ENCODE results near the gene CADM3. TPM values are rescaled to one million over a fixed set of nuclear protein-coding genes. Genes with fewer than 3 reads are reported as not detected.
A peak's percentile ranks its signal among the peaks of the same experiment; 100 is the strongest.

The CADM3 gene
- not detected for polyA plus RNA-seq (ENCODE audit: low read depth in 6 of 6)

DNA sequence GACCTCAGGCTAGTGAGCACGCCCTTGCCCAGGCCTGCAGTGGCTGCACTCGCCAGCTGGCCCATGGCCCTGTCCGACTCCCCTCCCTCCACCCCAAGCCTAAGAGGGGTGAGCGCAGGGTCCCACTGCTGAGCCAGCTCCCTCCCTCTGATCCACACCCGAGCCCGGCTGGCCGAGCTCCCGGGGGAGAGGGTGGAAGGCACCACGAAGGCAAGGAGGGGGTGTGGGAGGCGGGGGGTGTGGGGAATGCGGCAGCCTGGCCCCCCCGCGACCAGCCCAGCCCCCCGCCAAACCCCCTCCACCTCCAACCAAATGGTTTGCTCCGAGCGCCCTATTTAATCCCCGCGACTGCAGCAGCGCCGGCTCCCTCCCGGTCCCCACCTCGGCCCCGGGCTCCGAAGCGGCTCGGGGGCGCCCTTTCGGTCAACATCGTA, at the start of gene CADM3:
Gene CADM3, plus strand, starts transcription at position 362 of the 434 bp plus-strand sequence. CDS start 151 bp downstream, outside the sequence.
- ATAC-seq (ENCODE audit: low read depth in 2 of 2) (no peak), DNase-seq (no peak)
- Mint-ChIP-seq H3K4me1 (peaks cover 15 to 23% (median 20%) of the 10 kb centered on the region in 3 donors), H3K36me3 (peaks cover 6 to 31% of the 10 kb centered on the region in 2 donors), H3K4me3 (peak within 1 kb of the TSS; percentile 44 to 90 (median 76)), H3K9me3 (peaks cover 0 to 2% (median 0%) of the 10 kb centered on the region in 7 donors), H3K27ac (peak within 1 kb of the TSS in 1 of 6 donors; percentile 29), H3K27me3 (peaks cover 44 to 78% (median 73%) of the 10 kb centered on the region in 3 donors)

- Mint-ChIP-seq H3K4me3 (no peak overlapping the region), H3K27ac (no peak overlapping the region), H3K9me3 (peaks cover 0 to 3% (median 0%) of the 10 kb centered on the region in 7 donors), H3K4me1 (no peaks in the 10 kb centered on the region), H3K36me3 (peaks cover 0 to 7% of the 10 kb centered on the region in 2 donors), H3K27me3 (peaks cover 0 to 13% (median 0%) of the 10 kb centered on the region in 3 donors)
- no peak for DNase-seq
- ATAC-seq (ENCODE audit: low read depth in 2 of 2) = no peak
Measured at GRCh38 chr1:159122005-159122621, 49.3 kb upstream of the CADM3 start.

DNA sequence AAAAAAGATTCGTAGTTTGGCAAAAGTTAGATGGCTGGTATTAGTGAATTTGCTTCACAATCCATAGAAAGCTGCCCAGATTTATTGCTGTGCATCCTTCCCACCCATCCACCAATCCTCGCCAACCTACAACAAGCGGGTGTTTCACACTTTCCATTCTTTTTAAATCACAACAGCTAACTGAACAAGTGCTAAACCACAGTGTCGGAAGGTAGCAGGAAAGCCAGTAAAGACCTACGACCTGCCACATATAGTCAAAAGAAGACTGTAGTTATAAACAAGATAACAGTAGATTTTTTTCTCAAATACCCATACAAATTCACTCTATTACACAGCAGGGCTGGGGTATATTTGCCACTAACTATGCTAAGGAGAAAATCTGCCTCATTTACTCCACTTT, 47.8 kb upstream of the CADM3 start:
- no peaks in the 10 kb centered on the region for H3K4me1 Mint-ChIP-seq
- ATAC-seq (ENCODE audit: low read depth in 2 of 2) (no peak), DNase-seq (no peak)
- peaks cover 0 to 3% (median 0%) of the 10 kb centered on the region in 7 donors for H3K9me3 Mint-ChIP-seq
- peaks cover 0 to 7% of the 10 kb centered on the region in 2 donors for H3K36me3 Mint-ChIP-seq
- peaks cover 0 to 13% (median 0%) of the 10 kb centered on the region in 3 donors for H3K27me3 Mint-ChIP-seq
- H3K4me3 Mint-ChIP-seq = no peak overlapping the region
- H3K27ac Mint-ChIP-seq = no peak overlapping the region

DNA sequence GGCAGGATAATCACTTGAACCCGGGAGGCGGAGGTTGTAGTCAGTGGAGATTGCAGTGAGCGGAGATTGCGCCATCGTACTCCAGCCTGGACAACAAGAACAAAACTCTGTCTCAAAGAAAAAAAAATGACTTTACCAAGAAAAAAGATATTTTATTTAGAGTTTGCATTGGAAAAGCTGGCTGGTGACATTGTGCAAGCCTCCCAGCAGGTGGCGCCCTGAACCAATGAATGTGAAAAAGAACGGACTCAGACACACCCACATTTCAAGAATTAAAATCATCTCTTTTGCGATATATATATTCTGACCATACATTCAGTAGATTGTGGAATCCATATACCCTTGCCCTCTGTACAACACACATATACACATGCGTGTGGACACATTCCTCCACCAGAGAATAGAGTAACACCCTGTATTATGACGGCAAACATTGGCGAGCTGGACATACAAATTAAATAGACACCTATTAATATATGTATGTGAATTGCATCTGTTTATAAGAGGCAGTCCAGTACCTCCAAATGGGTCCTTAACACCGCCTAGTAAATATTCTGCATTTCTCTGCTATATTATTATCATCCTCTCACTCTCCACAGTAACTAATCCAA, 39.0 kb upstream of the CADM3 start:
- H3K4me3 Mint-ChIP-seq = no peak overlapping the region
- peak; percentile 43 for DNase-seq
- H3K27me3 Mint-ChIP-seq = peaks cover 0 to 5% (median 0%) of the 10 kb centered on the region in 3 donors
- ATAC-seq (ENCODE audit: low read depth in 2 of 2) = peak in 1 of 2 donors; percentile 36
- H3K9me3 Mint-ChIP-seq = no peaks in the 10 kb centered on the region
- H3K27ac Mint-ChIP-seq = no peak overlapping the region
- H3K36me3 Mint-ChIP-seq = no peaks in the 10 kb centered on the region
- no peaks in the 10 kb centered on the region for H3K4me1 Mint-ChIP-seq

DNA sequence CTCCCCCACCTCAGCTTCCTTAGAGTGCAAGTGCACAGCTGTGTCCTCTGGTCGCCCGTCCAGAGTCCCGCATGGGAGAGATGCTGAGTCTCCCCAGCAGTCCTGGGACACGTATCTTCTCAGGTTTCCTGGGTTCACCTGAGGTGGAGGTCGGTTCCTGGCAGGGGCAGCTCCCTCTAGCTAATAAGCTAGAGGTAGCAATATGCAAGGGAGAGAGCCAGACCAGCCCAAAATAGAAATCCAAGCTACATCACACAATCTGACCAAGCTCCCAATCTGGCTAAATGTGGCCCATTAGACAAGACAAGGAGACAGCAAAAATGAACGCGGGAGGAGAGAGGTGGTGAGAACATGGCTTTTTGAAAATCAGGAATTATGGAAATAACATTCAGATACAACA, 30.9 kb upstream of the CADM3 start:
- H3K27me3 Mint-ChIP-seq = peaks cover 4 to 28% (median 7%) of the 10 kb centered on the region in 3 donors
- H3K4me1 Mint-ChIP-seq = no peaks in the 10 kb centered on the region
- H3K9me3 Mint-ChIP-seq = no peaks in the 10 kb centered on the region
- DNase-seq = no peak
- no peak for ATAC-seq (ENCODE audit: low read depth in 2 of 2)
- no peaks in the 10 kb centered on the region for H3K36me3 Mint-ChIP-seq
- H3K4me3 Mint-ChIP-seq = peak overlapping the region in 1 of 8 donors; percentile 42
- no peak overlapping the region for H3K27ac Mint-ChIP-seq

DNA sequence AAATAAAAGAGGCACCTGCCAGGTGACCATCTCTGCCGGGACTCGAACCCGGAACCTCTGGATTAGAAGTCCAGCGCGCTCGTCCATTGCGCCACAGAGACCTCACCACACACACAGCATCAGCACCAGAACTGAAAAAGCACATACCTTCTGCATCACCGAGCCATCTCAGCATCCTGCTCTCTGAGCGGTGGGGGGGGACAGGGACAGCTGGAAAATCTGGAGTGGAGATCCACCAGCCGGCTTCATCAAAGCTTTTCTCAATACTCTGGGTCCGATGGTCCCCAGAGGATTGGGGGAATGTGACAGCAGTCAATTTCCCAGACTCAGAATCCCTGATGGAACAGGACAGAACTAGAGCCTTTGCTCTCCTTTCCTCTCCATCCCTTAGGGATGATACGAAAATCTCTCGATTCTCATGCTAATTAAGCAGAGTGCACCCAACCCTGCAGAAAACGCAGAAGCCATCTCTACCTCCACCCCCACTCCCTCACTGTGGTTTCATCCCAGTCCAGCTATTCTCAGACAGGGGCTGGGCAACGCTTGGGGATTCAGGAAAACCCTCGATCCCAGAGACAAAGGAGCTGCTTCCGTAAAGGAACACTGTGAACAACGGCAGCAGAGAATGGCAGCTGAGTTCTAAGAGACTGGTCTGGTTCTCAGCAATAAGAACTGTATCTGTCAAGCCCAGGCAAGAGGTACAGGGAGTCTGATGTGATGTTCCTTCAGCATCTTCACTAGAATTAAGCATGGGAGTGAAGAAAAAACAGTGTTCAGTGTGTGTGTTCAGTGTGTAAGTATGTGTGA, 29.6 kb upstream of the CADM3 start:
- H3K27ac Mint-ChIP-seq = no peak overlapping the region
- ATAC-seq (ENCODE audit: low read depth in 2 of 2) = no peak
- no peak for DNase-seq
- H3K36me3 Mint-ChIP-seq = peaks cover 5 to 8% of the 10 kb centered on the region in 2 donors
- H3K27me3 Mint-ChIP-seq = peaks cover 11 to 35% (median 16%) of the 10 kb centered on the region in 3 donors
- no peaks in the 10 kb centered on the region for H3K4me1 Mint-ChIP-seq
- peaks cover 0 to 1% (median 0%) of the 10 kb centered on the region in 7 donors for H3K9me3 Mint-ChIP-seq
- no peak overlapping the region for H3K4me3 Mint-ChIP-seq

DNA sequence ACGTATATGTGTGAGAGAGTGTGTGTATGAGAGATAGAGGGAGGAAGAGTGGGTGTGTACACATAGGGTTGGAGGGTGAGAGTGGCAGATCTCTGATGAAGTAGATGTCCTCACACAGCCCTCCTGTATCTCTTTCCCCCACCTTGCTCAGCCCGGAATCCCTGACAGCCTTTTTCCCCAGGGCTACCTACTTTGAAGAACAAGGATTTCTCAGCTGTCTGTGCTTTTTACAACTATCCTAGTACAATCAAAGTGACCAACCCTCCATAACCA, 29.1 kb upstream of the CADM3 start:
- peaks cover 0 to 3% (median 0%) of the 10 kb centered on the region in 7 donors for H3K9me3 Mint-ChIP-seq
- no peak overlapping the region for H3K4me3 Mint-ChIP-seq
- no peaks in the 10 kb centered on the region for H3K4me1 Mint-ChIP-seq
- no peak for DNase-seq
- peaks cover 9 to 10% of the 10 kb centered on the region in 2 donors for H3K36me3 Mint-ChIP-seq
- no peak for ATAC-seq (ENCODE audit: low read depth in 2 of 2)
- H3K27me3 Mint-ChIP-seq = peaks cover 13 to 33% (median 20%) of the 10 kb centered on the region in 3 donors
- H3K27ac Mint-ChIP-seq = no peak overlapping the region

GRCh38 chr1:159142726-159143510, 28.5 kb upstream of the CADM3 start:
- Mint-ChIP-seq H3K36me3 (peaks cover 9 to 10% of the 10 kb centered on the region in 2 donors), H3K4me1 (no peaks in the 10 kb centered on the region), H3K27me3 (peaks cover 13 to 33% (median 20%) of the 10 kb centered on the region in 3 donors), H3K27ac (no peak overlapping the region), H3K4me3 (no peak overlapping the region), H3K9me3 (peaks cover 0 to 3% (median 0%) of the 10 kb centered on the region in 7 donors)
- ATAC-seq (ENCODE audit: low read depth in 2 of 2) (no peak), DNase-seq (no peak)

GRCh38 chr1:159144571-159144970, 26.8 kb upstream of the CADM3 start:
- Mint-ChIP-seq H3K27ac (no peak overlapping the region), H3K27me3 (peaks cover 13 to 31% (median 20%) of the 10 kb centered on the region in 3 donors)

DNA sequence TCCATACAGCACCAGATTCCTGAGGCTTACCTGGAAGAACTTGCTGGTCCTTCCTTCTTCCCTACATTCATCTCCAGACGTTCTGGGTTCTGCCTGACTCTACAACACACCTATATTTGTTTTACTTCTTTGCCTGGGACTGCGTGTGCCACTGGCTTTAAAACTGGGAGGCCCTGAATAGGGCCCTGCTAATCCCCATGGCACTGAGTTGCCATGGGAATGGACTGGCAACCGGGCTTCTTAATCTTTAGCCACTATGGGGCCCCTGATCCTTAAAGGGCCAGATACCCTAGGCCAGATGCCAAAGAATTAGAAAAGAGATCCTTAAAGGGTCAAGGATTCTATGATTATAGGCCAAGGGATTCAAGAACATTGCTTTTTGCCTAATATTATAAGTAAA, 24.4 kb upstream of the CADM3 start:
- no peak for ATAC-seq (ENCODE audit: low read depth in 2 of 2)
- Mint-ChIP-seq H3K4me1 (no peaks in the 10 kb centered on the region), H3K4me3 (no peak overlapping the region), H3K27ac (peak overlapping the region in 1 of 6 donors; percentile 71), H3K9me3 (peaks cover 0 to 6% (median 2%) of the 10 kb centered on the region in 7 donors), H3K27me3 (peaks cover 9 to 37% (median 20%) of the 10 kb centered on the region in 3 donors), H3K36me3 (peaks cover 9 to 10% of the 10 kb centered on the region in 2 donors)
- DNase-seq = no peak

More at GRCh38 chr1:159144571-159144970, 26.8 kb upstream of the CADM3 start:
- Mint-ChIP-seq H3K4me3 (no peak overlapping the region), H3K9me3 (peaks cover 0 to 3% (median 0%) of the 10 kb centered on the region in 7 donors), H3K36me3 (peaks cover 9 to 10% of the 10 kb centered on the region in 2 donors), H3K4me1 (no peaks in the 10 kb centered on the region)
- ATAC-seq (ENCODE audit: low read depth in 2 of 2) = no peak
- no peak for DNase-seq

DNA sequence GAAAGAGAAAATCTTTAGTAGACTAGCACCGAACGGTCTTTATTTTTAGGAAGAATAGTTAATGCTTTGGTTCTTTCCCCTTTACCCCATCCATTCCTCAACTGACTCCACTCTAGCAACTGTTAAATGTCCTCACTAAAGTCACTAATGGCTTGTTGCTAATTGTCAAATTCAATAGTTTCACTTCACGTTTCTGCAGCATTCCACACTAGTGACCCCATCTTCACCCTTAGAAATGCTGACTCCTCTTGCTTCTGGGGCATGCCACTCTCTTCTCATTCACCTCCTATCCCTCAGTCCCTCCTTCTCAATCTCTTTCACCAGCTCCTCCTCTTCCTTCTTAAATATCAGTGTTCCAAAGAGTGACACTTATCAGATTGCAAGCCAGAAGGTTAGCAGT, 19.4 kb upstream of the CADM3 start:
- Mint-ChIP-seq H3K27me3 (peaks cover 7 to 33% (median 7%) of the 10 kb centered on the region in 3 donors), H3K27ac (peak overlapping the region in 1 of 6 donors; percentile 84), H3K4me3 (no peak overlapping the region), H3K4me1 (no peaks in the 10 kb centered on the region), H3K36me3 (peaks cover 6 to 7% of the 10 kb centered on the region in 2 donors), H3K9me3 (peaks cover 0 to 15% (median 9%) of the 10 kb centered on the region in 7 donors)
- DNase-seq (no peak), ATAC-seq (ENCODE audit: low read depth in 2 of 2) (no peak)

DNA sequence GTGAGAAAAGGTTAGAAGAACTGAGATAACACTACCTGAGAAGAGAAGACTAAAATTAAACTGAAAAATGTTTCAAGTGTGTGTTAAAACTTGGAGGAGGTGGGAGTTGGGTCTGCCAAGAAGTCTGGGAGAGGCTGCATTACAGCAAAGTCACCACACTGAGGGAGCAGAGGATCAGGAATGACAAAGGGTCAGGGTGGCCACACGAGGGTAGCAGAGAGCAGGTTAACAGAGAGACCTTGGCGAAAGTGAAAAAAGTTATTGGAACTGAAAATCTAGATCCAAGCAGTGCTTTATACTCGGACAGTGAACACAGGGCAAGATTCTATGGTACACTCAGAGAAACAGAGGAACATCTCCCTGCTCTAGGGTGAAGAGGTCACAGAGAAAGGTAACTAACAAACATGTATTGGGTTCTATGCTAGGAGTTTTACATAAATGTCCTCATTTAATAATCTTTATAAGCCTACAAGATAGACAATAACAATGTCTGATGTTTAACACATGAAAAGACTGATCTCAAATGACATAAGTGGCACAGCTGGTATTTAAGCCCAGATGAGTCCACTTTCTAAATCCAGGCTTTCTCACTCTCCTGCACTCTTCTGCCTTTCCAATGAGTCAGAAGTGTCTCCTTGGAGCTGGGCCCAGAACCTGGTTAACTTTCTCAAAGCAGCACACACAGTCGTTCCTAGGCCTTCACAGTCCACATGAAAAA, 10.3 kb upstream of the CADM3 start:
- ATAC-seq (ENCODE audit: low read depth in 2 of 2) (peak; percentile 80 to 91), DNase-seq (peak; percentile 66)
- Mint-ChIP-seq H3K4me3 (peak overlapping the region in 1 of 8 donors; percentile 2), H3K4me1 (peaks cover 7 to 16% (median 14%) of the 10 kb centered on the region in 3 donors), H3K27ac (peak overlapping the region in 3 of 6 donors; percentile 1 to 30 (median 26)), H3K27me3 (peaks cover 4 to 23% (median 12%) of the 10 kb centered on the region in 3 donors), H3K9me3 (peaks cover 0 to 4% (median 0%) of the 10 kb centered on the region in 7 donors), H3K36me3 (peaks cover 9 to 16% of the 10 kb centered on the region in 2 donors)
